WI38 (cell line): Measurements from ENCODE around the gene PIRT.

Experiments
- H3K4me3 ChIP-seq: 2 replicates; pipeline ENCODE4 v1.5.1; 2011; ENCODE audit warnings: low read depth, mild to moderate bottlenecking, control low read depth, low read length
- CTCF ChIP-seq: IDR thresholded peaks from 2 replicates; pipeline ENCODE4 v1.5.1; 2012; ENCODE audit warnings: low read depth, mild to moderate bottlenecking, control low read depth, low read length

The PIRT gene

DNA sequence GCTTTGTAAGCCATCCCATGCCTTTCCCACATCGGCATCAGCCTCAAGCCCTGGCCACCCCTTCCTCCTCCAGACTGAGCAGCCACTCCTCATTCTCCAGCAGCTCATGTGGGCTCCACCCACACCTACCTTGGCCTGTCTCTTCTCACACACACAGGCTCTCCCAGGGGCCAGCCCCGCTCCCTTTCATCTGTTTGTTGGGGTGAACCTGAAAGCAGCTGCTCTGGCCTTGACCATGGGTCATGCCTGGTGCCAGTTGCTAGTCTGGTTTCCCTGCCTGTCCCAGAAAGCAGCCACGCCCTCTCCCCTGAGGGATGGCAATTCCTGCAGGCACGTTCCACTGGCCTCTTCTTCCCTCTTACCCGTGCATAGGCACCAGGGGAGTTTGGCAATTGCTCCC is 22.6 kb downstream of the PIRT start:
- TF ChIP-seq CTCF: no peak
- no peak overlapping the region for H3K4me3 ChIP-seq

- no peak overlapping the region for H3K4me3 ChIP-seq
- no peak for TF ChIP-seq CTCF
These were observed 23.8 kb downstream of the PIRT start for GRCh38 chr17:10814075-10814474.

DNA sequence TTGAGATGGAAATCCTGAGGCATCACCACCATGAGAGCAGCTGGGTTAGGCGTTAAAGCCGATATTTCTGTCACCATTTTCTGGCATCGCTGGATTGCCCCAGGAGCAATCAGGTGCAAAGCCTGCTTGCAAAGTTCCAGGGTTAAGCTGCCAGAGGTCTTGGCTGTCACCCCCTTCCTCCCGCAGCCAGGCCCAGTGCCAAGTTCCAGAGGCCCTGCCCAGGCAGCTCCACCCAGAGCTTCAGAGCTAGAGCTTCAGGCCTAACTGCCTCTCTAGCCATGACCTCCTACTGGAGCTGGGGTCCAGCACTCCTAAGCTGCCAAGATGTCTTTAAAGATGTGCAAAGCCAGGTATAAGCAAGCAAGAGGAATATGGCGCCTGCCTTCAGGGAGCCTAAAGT is 25.2 kb downstream of the PIRT start:
- H3K4me3 ChIP-seq: no peak overlapping the region
- no peak for TF ChIP-seq CTCF

- TF ChIP-seq CTCF: no peak
These were observed 28.3 kb downstream of the PIRT start for GRCh38 chr17:10809605-10810004.

GRCh38 chr17:10807704-10808128 is 30.2 kb downstream of the PIRT start:
- TF ChIP-seq CTCF: no peak
- no peak overlapping the region for H3K4me3 ChIP-seq

More at GRCh38 chr17:10809605-10810004, 28.3 kb downstream of the PIRT start:
- H3K4me3 ChIP-seq: no peak overlapping the region

- no peak overlapping the region for H3K4me3 ChIP-seq
- no peak for TF ChIP-seq CTCF
These were observed 31.2 kb downstream of the PIRT start for GRCh38 chr17:10806545-10807262.

GRCh38 chr17:10805911-10806310 is 32.0 kb downstream of the PIRT start:
- TF ChIP-seq CTCF: no peak
- no peak overlapping the region for H3K4me3 ChIP-seq
